Midbrain (tissue), 1 donor: ENCODE results near the gene AJAP1.
"Not testable (repeated sequence)": the region's sequence is repeated elsewhere in the genome, so short reads cannot be mapped to it uniquely, and the experiment has no call there.

Experiments
- DNase-seq: peaks from one replicate; lab custom pipeline; 2025; lab: John Stamatoyannopoulos, UW

The AJAP1 gene

GRCh38 chr1:4653796-4654725 is at the start of gene AJAP1:
Gene AJAP1, plus strand, starts transcription at chr1:4654609. Its CDS starts 817 bp downstream, at chr1:4655426.
- no peak for DNase-seq

- DNase-seq: no peak
Observed at GRCh38 chr1:4605158-4605557, 49.3 kb upstream of the AJAP1 start.

GRCh38 chr1:4611563-4612341 is 42.7 kb upstream of the AJAP1 start:
- DNase-seq: no peak

GRCh38 chr1:4612991-4613390 is 41.4 kb upstream of the AJAP1 start:
- no peak for DNase-seq

- no peak for DNase-seq
Observed at GRCh38 chr1:4613606-4614370, 40.6 kb upstream of the AJAP1 start.

GRCh38 chr1:4614371-4615137 is 39.9 kb upstream of the AJAP1 start:
- no peak for DNase-seq

GRCh38 chr1:4615138-4615470 is 39.3 kb upstream of the AJAP1 start:
- DNase-seq: no peak

GRCh38 chr1:4615501-4615900 is 38.9 kb upstream of the AJAP1 start:
- DNase-seq: no peak

- DNase-seq: no peak
Observed at GRCh38 chr1:4616831-4617465, 37.5 kb upstream of the AJAP1 start.

GRCh38 chr1:4617506-4617905 is 36.9 kb upstream of the AJAP1 start:
- no peak for DNase-seq

GRCh38 chr1:4618827-4619226 is 35.6 kb upstream of the AJAP1 start:
- not testable (repeated sequence) for DNase-seq

- DNase-seq: no peak
Observed at GRCh38 chr1:4621646-4622045, 32.8 kb upstream of the AJAP1 start.

GRCh38 chr1:4622821-4623220 is 31.6 kb upstream of the AJAP1 start:
- DNase-seq: no peak

GRCh38 chr1:4624141-4624715 is 30.2 kb upstream of the AJAP1 start:
- DNase-seq: no peak

GRCh38 chr1:4624801-4625200 is 29.6 kb upstream of the AJAP1 start:
- no peak for DNase-seq

- no peak for DNase-seq
Observed at GRCh38 chr1:4626061-4626460, 28.3 kb upstream of the AJAP1 start.

GRCh38 chr1:4626560-4627319 is 27.7 kb upstream of the AJAP1 start:
- DNase-seq: no peak

- no peak for DNase-seq
Observed at GRCh38 chr1:4627353-4627752, 27.1 kb upstream of the AJAP1 start.

GRCh38 chr1:4628992-4629391 is 25.4 kb upstream of the AJAP1 start:
- no peak for DNase-seq

- no peak for DNase-seq
Observed at GRCh38 chr1:4630561-4630960, 23.8 kb upstream of the AJAP1 start.
